ENCODE results near the gene FYB1. TPM values are rescaled to one million over a fixed set of nuclear protein-coding genes. Genes with fewer than 3 reads are reported as not detected.

FYB1 gene
- total and polyA plus RNA-seq, 11 donors: 0.82 to 67.2 (median 2.8) TPM

GRCh38 chr5:39200081-39200480 lies 19.3 kb downstream of the FYB1 start:
- intact Hi-C loops (cut with DNase I): no loop called here
- H3K36me3 ChIP-seq: no peaks in the 10 kb centered on the region
- WGBS, 4 donors: 82 to 90% (median 89%) methylated on average over 4 of the region's 4 CpGs

GRCh38 chr5:39199335-39199734 lies 20.0 kb downstream of the FYB1 start:
- no peak for ATAC-seq
- peaks cover 0 to 91% (median 0%) of the 10 kb centered on the region in 12 donors for H3K4me1 ChIP-seq
- no peaks in the 10 kb centered on the region for H3K9me3 ChIP-seq
- peaks cover 0 to 14% (median 0%) of the 10 kb centered on the region in 9 donors for H3K27me3 ChIP-seq
- TF ChIP-seq CTCF (IDR thresholded peaks at IDR 0.05): no peak
- no peak for TF ChIP-seq POLR2A (IDR thresholded peaks at IDR 0.05)
- DNase-seq: no peak
- intact Hi-C loops (cut with DNase I): no loop called here
- H3K27ac ChIP-seq: peak overlapping the region in 1 of 12 donors; percentile 79
- peak overlapping the region in 1 of 12 donors; percentile 48 for H3K4me3 ChIP-seq
- H3K36me3 ChIP-seq: no peaks in the 10 kb centered on the region
- 71 to 82% (median 77%) methylated on average over 3 of the region's 3 CpGs for WGBS, 4 donors

More at GRCh38 chr5:39200081-39200480, 19.3 kb downstream of the FYB1 start:
- peak overlapping the region in 1 of 12 donors; percentile 79 for H3K27ac ChIP-seq
- peak overlapping the region in 2 of 12 donors; percentile 13 to 48 for H3K4me3 ChIP-seq
- no peak for DNase-seq
- no peak for ATAC-seq
- H3K4me1 ChIP-seq: peaks cover 0 to 91% (median 0%) of the 10 kb centered on the region in 12 donors
- no peaks in the 10 kb centered on the region for H3K9me3 ChIP-seq
- H3K27me3 ChIP-seq: peaks cover 0 to 11% (median 0%) of the 10 kb centered on the region in 9 donors
- TF ChIP-seq POLR2A (IDR thresholded peaks at IDR 0.05) (no peak), CTCF (IDR thresholded peaks at IDR 0.05) (no peak)

GRCh38 chr5:39198127-39198526 lies 21.2 kb downstream of the FYB1 start:
- intact Hi-C loops (cut with DNase I): no loop called here
- Histone ChIP-seq H3K4me1 (peaks cover 0 to 90% (median 0%) of the 10 kb centered on the region in 12 donors), H3K27me3 (peaks cover 0 to 15% (median 0%) of the 10 kb centered on the region in 9 donors), H3K9me3 (no peaks in the 10 kb centered on the region), H3K36me3 (no peaks in the 10 kb centered on the region), H3K4me3 (peak overlapping the region in 1 of 12 donors; percentile 48), H3K27ac (peak overlapping the region in 1 of 12 donors; percentile 79)
- no peak for ATAC-seq
- DNase-seq: no peak
- TF ChIP-seq POLR2A (IDR thresholded peaks at IDR 0.05): no peak
- TF ChIP-seq CTCF (IDR thresholded peaks at IDR 0.05): no peak
- 69 to 78% (median 76%) methylated on average over 5 of the region's 5 CpGs for WGBS, 4 donors

DNA sequence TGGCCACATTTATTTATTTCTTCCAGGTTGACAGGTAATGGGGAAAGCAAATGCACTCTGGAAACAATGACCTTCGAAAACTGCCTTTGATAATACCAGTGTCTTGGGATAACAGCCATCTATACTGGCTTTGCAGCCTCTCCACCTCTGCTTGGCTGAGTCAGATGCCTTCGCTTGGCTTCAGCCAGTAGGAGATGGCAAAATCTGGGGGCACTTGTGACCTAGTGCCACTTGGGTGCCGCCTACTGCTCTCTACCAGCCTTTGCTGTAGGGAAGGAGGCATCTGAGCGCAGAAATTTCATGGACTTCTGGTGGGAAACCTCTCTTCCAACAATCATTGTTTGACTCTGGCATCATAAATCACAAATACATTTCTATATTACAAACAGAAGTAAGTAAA lies 21.8 kb downstream of the FYB1 start:
- ATAC-seq: no peak
- Histone ChIP-seq H3K36me3 (no peaks in the 10 kb centered on the region), H3K9me3 (no peaks in the 10 kb centered on the region), H3K27me3 (peaks cover 0 to 21% (median 0%) of the 10 kb centered on the region in 9 donors), H3K4me3 (peak overlapping the region in 1 of 12 donors; percentile 48), H3K27ac (peak overlapping the region in 1 of 12 donors; percentile 79), H3K4me1 (peaks cover 0 to 92% (median 0%) of the 10 kb centered on the region in 12 donors)
- intact Hi-C loops (cut with DNase I): no loop called here
- DNase-seq: no peak
- TF ChIP-seq POLR2A (IDR thresholded peaks at IDR 0.05): no peak
- 88 to 98% (median 91%) methylated on average over 4 of the region's 4 CpGs for WGBS, 4 donors

All from heart left ventricle (tissue), 16 donors.